Adrenal gland (tissue), 5 donors: ENCODE measurements around the gene LRRTM4.

Source experiments
- CTCF ChIP-seq, 6 experiments: fragments of 450-650 bp in 4 of 6; fragments of 200-600 bp in 2 of 6; sonication (generic) in 1 of 6; IDR thresholded peaks; 1 replicate in 5 of 6; 2 replicates in 1 of 6; pipeline versions ENCODE4 v1.5.1 to v1.8.0; 2016 to 2021; ENCODE audit warnings: antibody characterized with exemption in 6 of 6, mild to moderate bottlenecking in 2 of 6, moderate library complexity in 1 of 6
- POLR2A ChIP-seq, 2 donors: fragments of 450-650 bp; IDR thresholded peaks; one replicate each; pipeline ENCODE4 v1.6.1; 2017; ENCODE audit warnings: antibody characterized with exemption in 2 of 2, mild to moderate bottlenecking in 2 of 2, moderate library complexity in 1 of 2
- donor health status: DM: no; HTN: no; CAD: no.

- no peak for TF ChIP-seq POLR2A (IDR thresholded peaks at IDR 0.05)
- TF ChIP-seq CTCF (IDR thresholded peaks at IDR 0.05) = no peak
These were observed 237.8 kb downstream of the LRRTM4 start for GRCh38 chr2:77284353-77284752.
